Breast epithelium (tissue), 4 donors: ENCODE results near the gene PALLD. TPM values are rescaled to one million over a fixed set of nuclear protein-coding genes. Genes with fewer than 3 reads are reported as not detected.

Experiments used
- DNase-seq, 2 donors: peaks; one replicate each; pipeline ENCODE4 v3.0.0-alpha.2; 2019; ENCODE audit warnings: low spot score in 2 of 2
- H3K27ac ChIP-seq, 2 donors: fragments of 200-600 bp; sonication (generic) in 1 of 2; one replicate each; pipeline ENCODE4 v1.5.1; 2016 to 2019; ENCODE audit warnings: mild to moderate bottlenecking in 1 of 2
- H3K27me3 ChIP-seq, 2 donors: fragments of 200-600 bp; sonication (generic) in 1 of 2; one replicate each; pipeline versions ENCODE4 v1.5.1 to v1.6.0; 2017 to 2019; ENCODE audit warnings: control low read depth in 1 of 2, mild to moderate bottlenecking in 1 of 2
- H3K36me3 ChIP-seq: fragments of 200-600 bp; one replicate; pipeline ENCODE4 v1.5.1; 2019
- H3K4me1 ChIP-seq, 2 donors: fragments of 200-600 bp; sonication (generic); one replicate each; pipeline ENCODE4 v1.5.1; 2016 to 2019; ENCODE audit warnings: control low read depth in 1 of 2
- H3K4me3 ChIP-seq, 3 donors: fragments of 200-600 bp; sonication (generic); 1 replicate in 2 of 3; 2 replicates in 1 of 3; pipeline ENCODE4 v1.5.1; 2016 to 2019; ENCODE audit warnings: mild to moderate bottlenecking in 3 of 3, moderate library complexity in 2 of 3
- H3K9me3 ChIP-seq, 2 donors: fragments of 200-600 bp; sonication (generic) in 1 of 2; one replicate each; pipeline ENCODE4 v1.5.1; 2016 to 2019; ENCODE audit warnings: control low read depth in 1 of 2
- CTCF ChIP-seq, 3 donors: fragments of 450-650 bp; IDR thresholded peaks; one replicate each; pipeline ENCODE4 v1.5.1; 2016 to 2017; ENCODE audit warnings: antibody characterized with exemption in 3 of 3, mild to moderate bottlenecking in 3 of 3, moderate library complexity in 3 of 3
- POLR2A ChIP-seq: fragments of 450-650 bp; IDR thresholded peaks from one replicate; pipeline ENCODE4 v1.6.1; 2016; ENCODE audit warnings: antibody characterized with exemption, mild to moderate bottlenecking, moderate library complexity
- POLR2AphosphoS5 ChIP-seq, 3 donors: sonication (generic); formaldehyde crosslinking; IDR thresholded peaks; one replicate each; pipeline ENCODE4 v1.6.1; 2017; ENCODE audit warnings: antibody characterized with exemption in 3 of 3
- intact Hi-C: fragments of 100-400 bp; cut with DNase I; formaldehyde crosslinking; loops from one replicate; pipeline ENCODE4 v1.15.1; 2023; ENCODE audit warnings: low total_unique reads
- total RNA-seq, 3 donors: library from RNA; depleted of rRNA; stranded (reverse); fragments of >200 nt; gene quantifications; one replicate each; pipeline ENCODE4 v1.1.0, GENCODE V29; 2016

Gene PALLD
- total RNA-seq, 3 donors from 2014 or later: 96.0 to 186 (median 174) TPM

DNA sequence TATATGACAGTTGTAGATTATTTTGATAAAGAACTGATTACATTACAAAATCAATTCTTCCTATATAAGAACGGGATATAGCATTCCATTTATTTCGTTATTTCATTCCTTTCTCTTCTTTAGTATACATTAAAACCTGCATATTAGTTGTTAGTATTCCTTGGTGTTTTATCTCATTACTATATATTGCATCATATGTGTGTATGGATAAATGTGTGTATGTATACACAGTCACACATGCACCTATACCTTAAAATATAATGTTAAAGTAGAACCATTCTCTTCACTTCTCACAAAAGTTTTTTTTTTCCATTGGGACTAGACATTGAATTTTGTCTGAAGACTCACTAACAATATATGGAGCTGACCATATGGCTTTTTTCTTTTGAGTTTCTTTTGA lies 5.3 kb upstream of the PALLD start:
- H3K36me3 ChIP-seq: no peaks in the 10 kb centered on the region
- no peak overlapping the region for H3K27ac ChIP-seq
- no peak for DNase-seq
- no peaks in the 10 kb centered on the region for H3K4me1 ChIP-seq
- TF ChIP-seq POLR2AphosphoS5 (IDR thresholded peaks at IDR 0.05): no peak
- TF ChIP-seq POLR2A: no peak
- H3K27me3 ChIP-seq: no peaks in the 10 kb centered on the region
- H3K4me3 ChIP-seq: no peak overlapping the region
- intact Hi-C loops: no loop called here
- no peaks in the 10 kb centered on the region for H3K9me3 ChIP-seq

DNA sequence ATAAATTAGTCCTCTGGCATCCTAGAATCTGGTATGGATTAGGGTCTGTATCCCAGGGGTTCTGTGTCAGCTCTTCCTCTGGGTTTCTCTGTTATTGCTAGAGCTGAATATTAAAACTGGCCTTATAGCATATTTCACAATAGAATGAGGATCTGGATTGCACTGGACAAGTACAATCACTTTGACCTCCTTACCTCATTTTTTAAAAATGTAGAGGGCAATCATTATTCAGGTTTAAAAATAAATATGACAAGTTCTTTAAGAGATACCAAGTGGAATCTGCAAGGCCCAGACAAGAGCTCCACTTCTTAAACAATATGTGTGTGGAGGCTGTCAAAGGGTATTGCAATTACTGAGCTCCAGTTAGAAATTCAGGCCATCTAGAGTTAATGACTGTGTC lies 1.4 kb downstream of the PALLD start:
- Histone ChIP-seq H3K27me3 (no peaks in the 10 kb centered on the region), H3K27ac (no peak overlapping the region), H3K4me3 (no peak overlapping the region), H3K36me3 (no peaks in the 10 kb centered on the region), H3K9me3 (no peaks in the 10 kb centered on the region), H3K4me1 (no peaks in the 10 kb centered on the region)
- DNase-seq: no peak
- TF ChIP-seq POLR2A (no peak), CTCF (IDR thresholded peaks at IDR 0.05) (no peak), POLR2AphosphoS5 (IDR thresholded peaks at IDR 0.05) (no peak)
- intact Hi-C loops: no loop called here

DNA sequence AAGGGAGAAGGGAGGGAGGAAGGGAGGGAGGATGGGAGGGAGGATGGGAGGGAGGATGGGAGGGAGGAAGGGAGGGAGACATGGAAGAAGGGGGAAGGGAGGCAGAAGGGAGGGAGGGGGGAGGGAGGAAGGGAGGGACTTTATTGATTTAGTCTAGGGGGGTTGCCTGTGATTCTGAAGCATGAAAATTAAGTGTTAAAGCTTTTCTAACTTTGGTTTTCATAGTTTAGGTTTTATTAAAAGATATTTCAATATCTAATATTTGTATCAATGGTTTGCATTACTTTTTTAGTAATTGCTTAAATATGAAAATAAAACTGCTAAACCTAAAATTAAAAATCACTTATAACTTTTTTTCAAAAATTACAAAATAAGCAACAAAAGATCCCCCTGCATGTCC lies 2.4 kb downstream of the PALLD start:
- intact Hi-C loops: no loop called here
- Histone ChIP-seq H3K4me3 (no peak overlapping the region), H3K9me3 (no peaks in the 10 kb centered on the region), H3K27ac (no peak overlapping the region), H3K36me3 (no peaks in the 10 kb centered on the region), H3K4me1 (no peaks in the 10 kb centered on the region), H3K27me3 (no peaks in the 10 kb centered on the region)
- TF ChIP-seq CTCF (IDR thresholded peaks at IDR 0.05) (no peak), POLR2AphosphoS5 (IDR thresholded peaks at IDR 0.05) (no peak), POLR2A (no peak)
- no peak for DNase-seq

GRCh38 chr4:168501407-168501806 lies 4.6 kb downstream of the PALLD start:
- H3K36me3 ChIP-seq: no peaks in the 10 kb centered on the region
- H3K4me3 ChIP-seq: no peak overlapping the region
- DNase-seq: no peak
- no peaks in the 10 kb centered on the region for H3K4me1 ChIP-seq
- H3K27ac ChIP-seq: no peak overlapping the region
- intact Hi-C loops: no loop called here
- no peaks in the 10 kb centered on the region for H3K9me3 ChIP-seq
- TF ChIP-seq POLR2AphosphoS5 (IDR thresholded peaks at IDR 0.05): no peak
- H3K27me3 ChIP-seq: no peaks in the 10 kb centered on the region

DNA sequence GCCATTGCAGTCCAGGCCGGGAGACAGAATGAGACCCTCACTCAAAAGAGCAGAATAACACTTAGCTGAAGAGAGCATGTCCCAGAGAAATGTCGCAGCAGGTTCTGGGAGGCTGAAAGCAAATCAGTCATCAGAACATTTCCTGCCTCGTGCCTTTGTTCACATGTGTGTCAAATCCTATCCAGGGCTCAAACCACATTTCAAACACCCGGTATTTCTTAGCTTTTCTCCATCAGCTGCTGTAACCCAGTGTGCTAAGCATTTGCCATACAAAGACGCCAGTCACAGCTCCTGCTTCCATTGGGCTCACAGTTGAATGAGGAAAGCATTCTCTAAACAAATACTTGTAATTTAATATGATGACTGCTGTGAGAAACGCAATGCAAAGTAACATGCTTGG lies 6.0 kb downstream of the PALLD start:
- Histone ChIP-seq H3K4me1 (no peaks in the 10 kb centered on the region), H3K27me3 (no peaks in the 10 kb centered on the region), H3K9me3 (no peaks in the 10 kb centered on the region), H3K4me3 (no peak overlapping the region), H3K27ac (no peak overlapping the region), H3K36me3 (no peaks in the 10 kb centered on the region)
- TF ChIP-seq POLR2AphosphoS5 (IDR thresholded peaks at IDR 0.05): no peak
- TF ChIP-seq POLR2A: no peak
- TF ChIP-seq CTCF (IDR thresholded peaks at IDR 0.05): no peak
- intact Hi-C loops: no loop called here
- DNase-seq: no peak

- no peak for DNase-seq
- Histone ChIP-seq H3K4me3 (no peak overlapping the region), H3K9me3 (no peaks in the 10 kb centered on the region), H3K27me3 (no peaks in the 10 kb centered on the region), H3K36me3 (no peaks in the 10 kb centered on the region), H3K27ac (no peak overlapping the region), H3K4me1 (no peaks in the 10 kb centered on the region)
- no peak for TF ChIP-seq POLR2AphosphoS5 (IDR thresholded peaks at IDR 0.05)
- TF ChIP-seq POLR2A: no peak
- no peak for TF ChIP-seq CTCF (IDR thresholded peaks at IDR 0.05)
- intact Hi-C loops: no loop called here
These were observed 7.0 kb downstream of the PALLD start for GRCh38 chr4:168503652-168504362.
